ENCODE data around the gene LSM8. TPM values are rescaled to one million over a fixed set of nuclear protein-coding genes. Genes with fewer than 3 reads are reported as not detected.
A peak's percentile ranks its signal among the peaks of the same experiment; 100 is the strongest.

The LSM8 gene
- total and polyA plus RNA-seq, 2 experiments from 2014 or later: 95.4 to 100 TPM

GRCh38 chr7:118153551-118154177, 30.3 kb upstream of the LSM8 start:
- peaks cover 12% of the 10 kb centered on the region; the same call in 2 of the 3 replicates for H3K36me3 Mint-ChIP-seq (ENCODE audit: low read depth)
- H3K4me1 Mint-ChIP-seq: peaks cover 30% of the 10 kb centered on the region
- peaks cover 9% of the 10 kb centered on the region; the same call in 1 of the 2 replicates for H3K36me3 ChIP-seq (ENCODE audit: insufficient read depth)
- ATAC-seq (no peak; the same call in 2 of the 3 replicates), DNase-seq (ENCODE audit: low spot score) (peak; percentile 72)
- no peaks in the 10 kb centered on the region for H3F3A ChIP-seq (replicated peaks; ENCODE audit: low read depth)
- H3K9me2 ChIP-seq (ENCODE audit: insufficient read depth): no peaks in the 10 kb centered on the region
- no peak overlapping the region for H3K4me3 ChIP-seq
- no peaks in the 10 kb centered on the region for H3K79me2 ChIP-seq (replicated peaks; ENCODE audit: insufficient read depth)
- H3K4me2 ChIP-seq: no peak overlapping the region
- no peak overlapping the region for H3K4me3 Mint-ChIP-seq
- H2AFZ ChIP-seq: no peak overlapping the region
- TF ChIP-seq, protein P1, sequence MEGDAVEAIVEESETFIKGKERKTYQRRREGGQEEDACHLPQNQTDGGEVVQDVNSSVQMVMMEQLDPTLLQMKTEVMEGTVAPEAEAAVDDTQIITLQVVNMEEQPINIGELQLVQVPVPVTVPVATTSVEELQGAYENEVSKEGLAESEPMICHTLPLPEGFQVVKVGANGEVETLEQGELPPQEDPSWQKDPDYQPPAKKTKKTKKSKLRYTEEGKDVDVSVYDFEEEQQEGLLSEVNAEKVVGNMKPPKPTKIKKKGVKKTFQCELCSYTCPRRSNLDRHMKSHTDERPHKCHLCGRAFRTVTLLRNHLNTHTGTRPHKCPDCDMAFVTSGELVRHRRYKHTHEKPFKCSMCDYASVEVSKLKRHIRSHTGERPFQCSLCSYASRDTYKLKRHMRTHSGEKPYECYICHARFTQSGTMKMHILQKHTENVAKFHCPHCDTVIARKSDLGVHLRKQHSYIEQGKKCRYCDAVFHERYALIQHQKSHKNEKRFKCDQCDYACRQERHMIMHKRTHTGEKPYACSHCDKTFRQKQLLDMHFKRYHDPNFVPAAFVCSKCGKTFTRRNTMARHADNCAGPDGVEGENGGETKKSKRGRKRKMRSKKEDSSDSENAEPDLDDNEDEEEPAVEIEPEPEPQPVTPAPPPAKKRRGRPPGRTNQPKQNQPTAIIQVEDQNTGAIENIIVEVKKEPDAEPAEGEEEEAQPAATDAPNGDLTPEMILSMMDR (conservative IDR thresholded peaks at IDR 0.05; ENCODE audit: low read depth in 2 of 2): peak; percentile 72 to 92
- TF ChIP-seq ZNF331 (CRISPR knock-in tag; IDR thresholded peaks at IDR 0.05; ENCODE audit: low read depth): no peak
- H3K27me3 Mint-ChIP-seq (ENCODE audit: insufficient read depth, low read depth, poor library complexity): no peaks in the 10 kb centered on the region
- no peaks in the 10 kb centered on the region for H3K27me3 ChIP-seq (ENCODE audit: insufficient read depth)
- no peak overlapping the region for H3K27ac Mint-ChIP-seq
- peaks cover 19% of the 10 kb centered on the region for H3K4me1 ChIP-seq (ENCODE audit: insufficient read depth)
- H3K27ac ChIP-seq (ENCODE audit: low read depth): no peak overlapping the region
- H3K9me3 Mint-ChIP-seq: peaks cover 14% of the 10 kb centered on the region
- no peaks in the 10 kb centered on the region for H4K20me1 ChIP-seq (replicated peaks; ENCODE audit: insufficient read depth)

DNA sequence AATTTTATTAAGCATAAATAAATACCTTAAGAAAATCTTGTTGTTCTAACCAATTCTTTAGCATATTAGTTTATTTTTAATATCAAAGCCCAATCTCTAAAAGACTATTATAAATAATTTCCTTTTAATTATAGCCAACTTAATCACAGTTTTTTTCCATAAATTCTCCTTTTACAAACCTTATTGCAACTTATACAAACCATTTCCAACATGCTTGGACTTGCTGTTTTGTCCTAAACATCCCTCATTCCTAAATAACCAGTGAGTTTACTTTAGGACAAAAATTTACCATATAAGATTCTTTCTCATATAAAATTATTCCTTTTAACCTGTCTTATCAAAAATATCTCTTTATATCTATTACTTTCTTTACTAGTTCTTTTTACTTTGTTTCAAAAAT, 25.2 kb upstream of the LSM8 start:
- H2AFZ ChIP-seq: no peak overlapping the region
- no peaks in the 10 kb centered on the region for H4K20me1 ChIP-seq (replicated peaks; ENCODE audit: insufficient read depth)
- no peaks in the 10 kb centered on the region for H3K4me1 ChIP-seq (ENCODE audit: insufficient read depth)
- TF ChIP-seq ZNF331 (CRISPR knock-in tag; IDR thresholded peaks at IDR 0.05; ENCODE audit: low read depth) (no peak), POLR2AphosphoS5 (IDR thresholded peaks at IDR 0.05; ENCODE audit: low read depth) (no peak), REST (IDR thresholded peaks at IDR 0.05; ENCODE audit: unreplicated experiment) (no peak), CREB1 (CRISPR knock-in tag; IDR thresholded peaks at IDR 0.05; ENCODE audit: low read depth) (no peak), EZH2 (IDR thresholded peaks at IDR 0.05; ENCODE audit: low read depth, unreplicated experiment) (no peak), NANOG (IDR thresholded peaks at IDR 0.05; ENCODE audit: borderline replicate concordance) (no peak), JUNB (IDR thresholded peaks at IDR 0.05; ENCODE audit: unreplicated experiment) (no peak)
- TF ChIP-seq, protein P1 (conservative IDR thresholded peaks at IDR 0.05; ENCODE audit: low read depth in 2 of 2): no peak
- H3K36me3 ChIP-seq (ENCODE audit: insufficient read depth): peaks cover 9% of the 10 kb centered on the region; the same call in 1 of the 2 replicates
- no peaks in the 10 kb centered on the region for H3F3A ChIP-seq (replicated peaks; ENCODE audit: low read depth)
- H3K4me1 Mint-ChIP-seq: no peaks in the 10 kb centered on the region
- ATAC-seq (no peak), DNase-seq (ENCODE audit: low spot score) (peak; percentile 60)
- peaks cover 22% of the 10 kb centered on the region; the same call in 2 of the 3 replicates for H3K36me3 Mint-ChIP-seq (ENCODE audit: low read depth)
- H3K27me3 ChIP-seq (ENCODE audit: insufficient read depth): no peaks in the 10 kb centered on the region
- H3K4me3 ChIP-seq: no peak overlapping the region
- no peaks in the 10 kb centered on the region for H3K79me2 ChIP-seq (replicated peaks; ENCODE audit: insufficient read depth)
- no peak overlapping the region for H3K27ac ChIP-seq (ENCODE audit: low read depth)
- H3K9me3 Mint-ChIP-seq: peaks cover 30% of the 10 kb centered on the region
- no peak overlapping the region for H3K27ac Mint-ChIP-seq
- peaks cover 4% of the 10 kb centered on the region for H3K27me3 Mint-ChIP-seq (ENCODE audit: insufficient read depth, low read depth, poor library complexity)
- H3K4me3 Mint-ChIP-seq: no peak overlapping the region
- H3K9me2 ChIP-seq (ENCODE audit: insufficient read depth): 0 out of 2 replicates have a peak, but pooled peaks cover 7% of the 10 kb centered on the region
- no peak overlapping the region for H3K4me2 ChIP-seq
